ENCODE results near the gene POMP. TPM values are rescaled to one million over a fixed set of nuclear protein-coding genes. Genes with fewer than 3 reads are reported as not detected.

POMP gene
- total RNA-seq, 1 experiment from 2014 or later = 92.2 TPM

DNA sequence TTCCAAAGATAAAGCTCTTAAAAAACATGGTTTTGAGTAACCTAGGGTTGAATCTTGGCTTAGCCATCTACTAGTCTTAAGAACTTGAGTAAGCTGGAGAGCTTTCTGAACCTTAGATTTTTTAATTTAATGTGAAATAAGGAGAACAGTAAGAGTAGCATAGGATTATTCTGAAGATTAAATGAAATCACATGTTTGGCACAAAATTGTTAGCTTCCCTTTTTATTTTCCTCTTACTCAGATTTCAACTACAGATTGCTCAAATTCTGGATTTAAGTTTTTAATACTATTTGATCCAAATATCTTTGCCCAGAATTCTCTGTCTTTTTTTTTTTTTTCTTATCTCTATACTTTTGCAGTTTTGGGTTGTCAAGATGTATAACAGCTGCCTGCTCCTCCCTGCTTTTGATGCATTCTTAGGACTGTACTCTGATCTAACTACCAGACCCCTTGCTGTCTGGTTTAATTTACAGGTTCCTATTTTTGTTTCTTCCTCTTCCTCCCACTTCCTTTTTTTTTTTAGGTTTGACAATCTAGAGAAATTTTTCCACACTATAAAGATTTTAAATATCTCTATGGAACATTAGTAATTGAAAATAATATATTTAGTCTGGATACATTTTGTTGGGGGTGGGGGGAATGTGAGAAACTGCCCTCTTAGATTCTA is 12.3 kb downstream of the POMP start:
- ChIA-PET POLR2A (interaction anchor here (0.7 kb wide), 1 partner anchor 440 kb away, joined by 5 read pairs; no protein-coding TSS in a partner anchor), CTCF (no interaction called here)
- peaks cover 77% of the 10 kb centered on the region for H3K36me3 Mint-ChIP-seq
- no peak overlapping the region for H3K4me3 Mint-ChIP-seq
- no peak overlapping the region for H3K27ac Mint-ChIP-seq
- TF ChIP-seq, protein P1, sequence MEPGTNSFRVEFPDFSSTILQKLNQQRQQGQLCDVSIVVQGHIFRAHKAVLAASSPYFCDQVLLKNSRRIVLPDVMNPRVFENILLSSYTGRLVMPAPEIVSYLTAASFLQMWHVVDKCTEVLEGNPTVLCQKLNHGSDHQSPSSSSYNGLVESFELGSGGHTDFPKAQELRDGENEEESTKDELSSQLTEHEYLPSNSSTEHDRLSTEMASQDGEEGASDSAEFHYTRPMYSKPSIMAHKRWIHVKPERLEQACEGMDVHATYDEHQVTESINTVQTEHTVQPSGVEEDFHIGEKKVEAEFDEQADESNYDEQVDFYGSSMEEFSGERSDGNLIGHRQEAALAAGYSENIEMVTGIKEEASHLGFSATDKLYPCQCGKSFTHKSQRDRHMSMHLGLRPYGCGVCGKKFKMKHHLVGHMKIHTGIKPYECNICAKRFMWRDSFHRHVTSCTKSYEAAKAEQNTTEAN (CRISPR knock-in tag; IDR thresholded peaks at IDR 0.05) = no peak
- no peak for TF ChIP-seq ZNF219 (CRISPR knock-in tag; IDR thresholded peaks at IDR 0.05; ENCODE audit: borderline replicate concordance)
- no peak for TF ChIP-seq PRRX2 (CRISPR knock-in tag; IDR thresholded peaks at IDR 0.05)
- TF ChIP-seq, protein P2, sequence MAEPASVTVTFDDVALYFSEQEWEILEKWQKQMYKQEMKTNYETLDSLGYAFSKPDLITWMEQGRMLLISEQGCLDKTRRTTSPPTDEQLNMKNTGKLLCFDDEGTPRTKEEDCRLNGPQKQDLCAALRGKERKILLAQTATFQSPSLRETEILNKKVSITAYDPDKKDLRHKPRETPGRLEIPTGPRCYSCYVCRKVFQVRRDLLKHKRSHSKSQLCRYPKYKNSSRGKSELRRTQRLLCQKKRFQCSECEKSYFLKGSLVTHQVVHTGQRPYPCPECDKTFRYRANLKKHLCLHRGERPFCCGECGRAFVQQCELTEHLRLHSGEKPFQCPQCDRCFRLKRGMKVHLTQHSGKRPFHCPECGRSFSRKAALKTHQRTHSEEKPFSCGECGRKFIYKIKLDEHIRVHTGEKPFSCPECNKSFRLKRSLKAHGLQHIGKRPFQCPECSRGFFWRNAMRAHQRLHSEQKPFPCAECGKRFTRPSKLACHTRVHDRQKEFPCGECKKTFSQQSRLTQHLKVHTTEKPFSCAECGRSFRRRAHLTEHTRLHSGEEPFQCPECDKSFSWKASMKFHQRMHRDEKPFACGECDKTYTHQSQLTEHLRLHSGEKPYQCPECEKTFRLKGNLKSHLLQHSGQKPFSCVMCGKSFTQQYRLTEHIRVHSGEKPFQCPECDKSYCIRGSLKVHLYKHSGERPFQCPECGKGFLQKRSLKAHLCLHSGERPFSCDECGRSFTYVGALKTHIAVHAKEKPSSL (CRISPR knock-in tag; conservative IDR thresholded peaks at IDR 0.05) = no peak
- no peak for TF ChIP-seq ZNF317 (CRISPR knock-in tag; IDR thresholded peaks at IDR 0.05; ENCODE audit: borderline replicate concordance, low read depth)
- TF ChIP-seq CREB1 (CRISPR knock-in tag; IDR thresholded peaks at IDR 0.05) = no peak
- TF ChIP-seq, protein P3, sequence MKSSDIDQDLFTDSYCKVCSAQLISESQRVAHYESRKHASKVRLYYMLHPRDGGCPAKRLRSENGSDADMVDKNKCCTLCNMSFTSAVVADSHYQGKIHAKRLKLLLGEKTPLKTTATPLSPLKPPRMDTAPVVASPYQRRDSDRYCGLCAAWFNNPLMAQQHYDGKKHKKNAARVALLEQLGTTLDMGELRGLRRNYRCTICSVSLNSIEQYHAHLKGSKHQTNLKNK (CRISPR knock-in tag; IDR thresholded peaks at IDR 0.05) = no peak
- TF ChIP-seq NR2C2 (CRISPR knock-in tag; IDR thresholded peaks at IDR 0.05) = no peak
- no peak for TF ChIP-seq ZNF121 (CRISPR knock-in tag; IDR thresholded peaks at IDR 0.05)
- no peak for TF ChIP-seq MYBL2 (CRISPR knock-in tag; IDR thresholded peaks at IDR 0.05)
- TF ChIP-seq, protein P4, sequence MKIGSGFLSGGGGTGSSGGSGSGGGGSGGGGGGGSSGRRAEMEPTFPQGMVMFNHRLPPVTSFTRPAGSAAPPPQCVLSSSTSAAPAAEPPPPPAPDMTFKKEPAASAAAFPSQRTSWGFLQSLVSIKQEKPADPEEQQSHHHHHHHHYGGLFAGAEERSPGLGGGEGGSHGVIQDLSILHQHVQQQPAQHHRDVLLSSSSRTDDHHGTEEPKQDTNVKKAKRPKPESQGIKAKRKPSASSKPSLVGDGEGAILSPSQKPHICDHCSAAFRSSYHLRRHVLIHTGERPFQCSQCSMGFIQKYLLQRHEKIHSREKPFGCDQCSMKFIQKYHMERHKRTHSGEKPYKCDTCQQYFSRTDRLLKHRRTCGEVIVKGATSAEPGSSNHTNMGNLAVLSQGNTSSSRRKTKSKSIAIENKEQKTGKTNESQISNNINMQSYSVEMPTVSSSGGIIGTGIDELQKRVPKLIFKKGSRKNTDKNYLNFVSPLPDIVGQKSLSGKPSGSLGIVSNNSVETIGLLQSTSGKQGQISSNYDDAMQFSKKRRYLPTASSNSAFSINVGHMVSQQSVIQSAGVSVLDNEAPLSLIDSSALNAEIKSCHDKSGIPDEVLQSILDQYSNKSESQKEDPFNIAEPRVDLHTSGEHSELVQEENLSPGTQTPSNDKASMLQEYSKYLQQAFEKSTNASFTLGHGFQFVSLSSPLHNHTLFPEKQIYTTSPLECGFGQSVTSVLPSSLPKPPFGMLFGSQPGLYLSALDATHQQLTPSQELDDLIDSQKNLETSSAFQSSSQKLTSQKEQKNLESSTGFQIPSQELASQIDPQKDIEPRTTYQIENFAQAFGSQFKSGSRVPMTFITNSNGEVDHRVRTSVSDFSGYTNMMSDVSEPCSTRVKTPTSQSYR (CRISPR knock-in tag; IDR thresholded peaks at IDR 0.05) = no peak
- no peak for TF ChIP-seq CBFB (CRISPR knock-in tag; IDR thresholded peaks at IDR 0.05; ENCODE audit: low read depth)
- TF ChIP-seq, protein P5, sequence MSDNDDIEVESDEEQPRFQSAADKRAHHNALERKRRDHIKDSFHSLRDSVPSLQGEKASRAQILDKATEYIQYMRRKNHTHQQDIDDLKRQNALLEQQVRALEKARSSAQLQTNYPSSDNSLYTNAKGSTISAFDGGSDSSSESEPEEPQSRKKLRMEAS (CRISPR knock-in tag; IDR thresholded peaks at IDR 0.05) = no peak
- TF ChIP-seq ELF4 (CRISPR knock-in tag; IDR thresholded peaks at IDR 0.05; ENCODE audit: low read depth) = no peak
- no peak for TF ChIP-seq GRHL2 (CRISPR knock-in tag; IDR thresholded peaks at IDR 0.05; ENCODE audit: insufficient replicate concordance, severe bottlenecking)
- TF ChIP-seq NFYB (CRISPR knock-in tag; conservative IDR thresholded peaks at IDR 0.05; ENCODE audit: low read depth) = no peak
- ATAC-seq (no peak), DNase-seq (ENCODE audit: low spot score) (no peak)
- H3K9me3 Mint-ChIP-seq = no peaks in the 10 kb centered on the region
- H3K27me3 Mint-ChIP-seq (ENCODE audit: low read depth) = no peaks in the 10 kb centered on the region
- H3K4me1 Mint-ChIP-seq = no peaks in the 10 kb centered on the region

DNA sequence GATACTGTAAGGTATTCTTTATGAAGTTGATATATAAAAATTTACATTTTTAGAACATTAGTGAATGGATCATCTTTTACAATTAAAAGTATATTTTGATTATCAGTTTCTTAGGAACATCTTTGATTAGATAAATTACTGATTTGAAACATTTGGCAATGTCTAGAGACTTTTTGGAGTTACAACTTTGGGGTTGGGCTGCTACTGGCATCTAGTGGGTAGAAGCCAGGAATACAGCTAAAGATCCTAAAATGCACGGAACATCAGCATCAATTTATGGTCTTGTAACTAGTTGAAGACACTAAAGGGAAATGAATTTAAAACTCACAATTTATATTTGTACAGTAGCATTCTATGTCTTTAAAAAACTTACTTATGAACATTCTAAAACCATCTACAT is 19.9 kb downstream of the POMP start:
- Mint-ChIP-seq H3K9me3 (no peaks in the 10 kb centered on the region), H3K4me1 (0 out of 2 replicates have a peak, but pooled peaks cover under 1% of the 10 kb centered on the region), H3K36me3 (peaks cover 22% of the 10 kb centered on the region), H3K27me3 (ENCODE audit: low read depth) (no peaks in the 10 kb centered on the region), H3K27ac (no peak overlapping the region), H3K4me3 (no peak overlapping the region)
- DNase-seq (ENCODE audit: low spot score) (no peak), ATAC-seq (no peak)
- POLR2A ChIA-PET = no interaction called here
- TF ChIP-seq, protein P2 (CRISPR knock-in tag; conservative IDR thresholded peaks at IDR 0.05) = no peak
- no peak for TF ChIP-seq CBFB (CRISPR knock-in tag; IDR thresholded peaks at IDR 0.05; ENCODE audit: low read depth)
- TF ChIP-seq SP1 (CRISPR knock-in tag; conservative IDR thresholded peaks at IDR 0.05) = no peak
- CTCF ChIA-PET = interaction anchor here (1.0 kb wide), 1 partner anchor 118 kb away, joined by 6 read pairs; no protein-coding TSS in a partner anchor
